ENCODE results near the gene SLC22A14.

DNA sequence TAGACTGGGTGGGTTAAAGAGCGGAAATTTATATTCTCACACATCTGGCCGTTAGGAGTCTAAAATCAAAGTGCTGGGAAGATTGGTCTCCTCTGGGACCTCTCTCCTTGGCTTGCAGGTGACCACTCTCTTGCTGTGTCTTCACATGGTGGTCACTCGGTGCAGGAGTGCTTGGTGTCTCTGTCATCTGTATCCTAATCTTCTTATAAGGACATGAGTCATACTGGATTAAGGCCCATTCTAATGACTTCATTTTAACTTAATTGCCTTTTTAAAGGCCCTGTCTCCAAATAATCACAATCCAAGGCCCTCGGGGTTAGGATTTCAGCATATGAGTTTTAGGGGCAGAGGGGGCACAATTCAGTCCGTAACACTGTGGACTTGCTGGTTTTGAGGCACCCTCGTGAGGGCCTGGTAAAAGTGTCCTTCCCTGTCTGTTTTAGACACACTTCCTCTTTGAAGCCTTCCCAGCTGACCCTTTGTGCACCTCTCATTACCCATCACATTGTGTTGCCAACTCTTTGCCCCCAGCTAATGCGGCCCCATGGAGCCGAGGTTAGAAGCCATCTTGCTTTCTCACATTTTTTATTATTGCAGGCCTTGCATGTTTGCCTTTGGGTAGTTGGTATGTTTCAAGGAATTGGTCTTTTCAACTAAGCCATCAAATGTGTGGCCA is 67.7 kb downstream of the SLC22A14 start:
- TF ChIP-seq POLR2AphosphoS5 (IDR thresholded peaks at IDR 0.05; ENCODE audit: low read depth) = no peak
- no peak for TF ChIP-seq GABPA (IDR thresholded peaks at IDR 0.05; ENCODE audit: low read depth)
